GM23338 (cell line): ENCODE results near the gene UIMC1. TPM values are rescaled to one million over a fixed set of nuclear protein-coding genes. Genes with fewer than 3 reads are reported as not detected.

ENCODE experiments used
- ATAC-seq: fragments of 200-7000 bp; cut with Tn5 transposase; 3 replicates; pipeline ENCODE4 v1.9.1; 2020
- DNase-seq: peaks from one replicate; pipeline ENCODE4 v3.0.0-alpha.2; 2015; ENCODE audit warnings: low spot score
- H2AFZ ChIP-seq: fragments of 200-600 bp; sonication (generic); 2 replicates; pipeline ENCODE4 v1.8.0; 2016; ENCODE audit warnings: antibody characterized with exemption, mild to moderate bottlenecking, moderate library complexity
- H3F3A ChIP-seq: fragments of 200-600 bp; sonication (generic); replicated peaks from 2 replicates; pipeline ENCODE4 v1.8.0; 2017; ENCODE audit warnings: antibody characterized with exemption, mixed run types, low read depth
- H3K27ac ChIP-seq: fragments of 200-600 bp; sonication (generic); 2 replicates; pipeline ENCODE4 v1.6.1; 2016; ENCODE audit warnings: low read depth
- H3K27me3 ChIP-seq: fragments of 200-600 bp; sonication (generic); 2 replicates; pipeline ENCODE4 v1.8.0; 2016; ENCODE audit warnings: mild to moderate bottlenecking, mixed run types, moderate library complexity; ENCODE audit not compliant: insufficient read depth
- H3K36me3 ChIP-seq: fragments of 200-600 bp; sonication (generic); 2 replicates; pipeline ENCODE4 v1.8.0; 2016; ENCODE audit warnings: mild to moderate bottlenecking; ENCODE audit not compliant: insufficient read depth
- H3K4me1 ChIP-seq: fragments of 200-600 bp; sonication (generic); 2 replicates; pipeline ENCODE4 v1.8.0; 2016; ENCODE audit warnings: mild to moderate bottlenecking, moderate library complexity; ENCODE audit not compliant: insufficient read depth
- H3K4me2 ChIP-seq: fragments of 200-600 bp; sonication (generic); 2 replicates; pipeline ENCODE4 v1.7.1; 2017; ENCODE audit warnings: mixed run types
- H3K4me3 ChIP-seq: fragments of 200-600 bp; sonication (generic); 2 replicates; pipeline ENCODE4 v1.6.1; 2016; ENCODE audit warnings: mixed run types
- H3K79me2 ChIP-seq: fragments of 200-600 bp; sonication (generic); replicated peaks from 2 replicates; pipeline ENCODE4 v1.8.0; 2017; ENCODE audit warnings: mild to moderate bottlenecking; ENCODE audit not compliant: insufficient read depth
- H3K9me2 ChIP-seq: fragments of 200-600 bp; sonication (generic); 2 replicates; pipeline ENCODE4 v1.8.0; 2017; ENCODE audit not compliant: insufficient read depth
- H4K20me1 ChIP-seq: fragments of 200-600 bp; sonication (generic); replicated peaks from 2 replicates; pipeline ENCODE4 v1.8.0; 2017; ENCODE audit warnings: mild to moderate bottlenecking; ENCODE audit not compliant: insufficient read depth
- H3K27ac Mint-ChIP-seq: 2 replicates; pipeline ENCODE4 v1.8.0; 2020; ENCODE audit warnings: inconsistent platforms, mild to moderate bottlenecking, moderate library complexity, mixed read lengths
- H3K27me3 Mint-ChIP-seq: 3 replicates; pipeline ENCODE4 v1.8.0; 2022; ENCODE audit warnings: low read depth, mild to moderate bottlenecking, moderate library complexity, mixed read lengths, inconsistent platforms; ENCODE audit not compliant: insufficient read depth, poor library complexity
- H3K36me3 Mint-ChIP-seq: 3 replicates; pipeline ENCODE4 v1.8.0; 2021; ENCODE audit warnings: low read depth, mild to moderate bottlenecking, inconsistent platforms, moderate library complexity, mixed read lengths
- H3K4me1 Mint-ChIP-seq: 3 replicates; pipeline ENCODE4 v1.8.0; 2020; ENCODE audit warnings: mild to moderate bottlenecking, inconsistent platforms, mixed read lengths
- H3K4me3 Mint-ChIP-seq: 3 replicates; pipeline ENCODE4 v1.8.0; 2021; ENCODE audit warnings: moderate library complexity, mild to moderate bottlenecking, inconsistent platforms, mixed read lengths
- H3K9me3 Mint-ChIP-seq: 3 replicates; pipeline ENCODE4 v1.8.0; 2020; ENCODE audit warnings: moderate library complexity, mild to moderate bottlenecking, inconsistent platforms, mixed read lengths
- CREB1 ChIP-seq: fragments of 250-450 bp; sonication (Bioruptor Pico); IDR thresholded peaks from 2 replicates; pipeline ENCODE4 v1.5.0; 2020; ENCODE audit warnings: low read depth, mild to moderate bottlenecking, moderate library complexity
- CTCF ChIP-seq, 2 experiments: fragments of 200-600 bp in 1 of 2; sonication (generic) in 1 of 2; conservative IDR thresholded peaks; 2 replicates each; pipeline versions ENCODE4 v1.5.1 to v1.6.1; 2016 to 2017; ENCODE audit warnings: antibody characterized with exemption in 2 of 2, low read depth in 2 of 2, mild to moderate bottlenecking in 2 of 2, moderate library complexity in 1 of 2
- ETS1 ChIP-seq: IDR thresholded peaks from 2 replicates; pipeline ENCODE4 v1.6.1; 2016; ENCODE audit warnings: antibody characterized with exemption
- EZH2 ChIP-seq: fragments of 200-600 bp; sonication (generic); IDR thresholded peaks from one replicate; pipeline ENCODE4 v1.8.0; 2017; ENCODE audit warnings: antibody characterized with exemption, mild to moderate bottlenecking, low read depth; ENCODE audit not compliant: unreplicated experiment
- EZH2phosphoT487 ChIP-seq: fragments of 200-600 bp; sonication (generic); IDR thresholded peaks from one replicate; pipeline ENCODE4 v1.8.1; 2018; ENCODE audit warnings: antibody characterized with exemption; ENCODE audit not compliant: unreplicated experiment
- JUNB ChIP-seq: IDR thresholded peaks from one replicate; pipeline ENCODE4 v1.6.1; 2016; ENCODE audit warnings: antibody characterized with exemption; ENCODE audit not compliant: unreplicated experiment
- NANOG ChIP-seq: IDR thresholded peaks from 2 replicates; pipeline ENCODE4 v1.6.1; 2016; ENCODE audit warnings: antibody characterized with exemption, borderline replicate concordance
- POLR2AphosphoS5 ChIP-seq: IDR thresholded peaks from 2 replicates; pipeline ENCODE4 v1.6.1; 2016; ENCODE audit warnings: antibody characterized with exemption, low read depth
- REST ChIP-seq: IDR thresholded peaks from one replicate; pipeline ENCODE4 v1.6.1; 2018; ENCODE audit warnings: antibody characterized with exemption; ENCODE audit not compliant: unreplicated experiment
- STAT1 ChIP-seq: IDR thresholded peaks from one replicate; pipeline ENCODE4 v1.6.1; 2016; ENCODE audit warnings: antibody characterized with exemption; ENCODE audit not compliant: unreplicated experiment
- ZNF114 ChIP-seq: fragments of 250-450 bp; sonication (Bioruptor Pico); IDR thresholded peaks from 2 replicates; pipeline ENCODE4 v1.5.0; 2020; ENCODE audit warnings: mild to moderate bottlenecking, moderate library complexity
- ZNF331 ChIP-seq: fragments of 250-450 bp; sonication (Bioruptor Pico); IDR thresholded peaks from 2 replicates; pipeline ENCODE4 v1.5.0; 2020; ENCODE audit warnings: low read depth, mild to moderate bottlenecking, moderate library complexity
- ZNF462 ChIP-seq: fragments of 250-450 bp; sonication (Bioruptor Pico); IDR thresholded peaks from 2 replicates; pipeline ENCODE4 v1.5.0; 2020; ENCODE audit warnings: mild to moderate bottlenecking, moderate library complexity
- polyA plus RNA-seq: library from polyadenylated mRNA; unstranded; fragments of >200 nt; fragmentation: Nextera tagmentation; extraction: Ambion mirVana; gene quantifications from 2 replicates; pipeline ENCODE4 v1.2.1, GENCODE V29; 2016
- total RNA-seq: library from RNA; depleted of rRNA; stranded (reverse); fragments of >200 nt; shearing (Covaris generic); gene quantifications from 2 replicates; pipeline ENCODE4 v1.2.3, GENCODE V29; 2014

UIMC1 gene
- total and polyA plus RNA-seq, 2 experiments from 2014 or later: 36.4 to 40.1 TPM

GRCh38 chr5:176955895-176956294 is 50.7 kb downstream of the UIMC1 start:
- Histone ChIP-seq H3F3A (no peaks in the 10 kb centered on the region), H3K79me2 (peaks cover 7% of the 10 kb centered on the region), H3K4me1 (no peaks in the 10 kb centered on the region), H2AFZ (no peak overlapping the region), H3K4me3 (no peak overlapping the region), H3K4me2 (no peak overlapping the region), H3K27me3 (no peaks in the 10 kb centered on the region), H4K20me1 (no peaks in the 10 kb centered on the region; the same call in 1 of the 2 replicates), H3K9me2 (no peaks in the 10 kb centered on the region), H3K36me3 (peaks cover 8% of the 10 kb centered on the region; the same call in 1 of the 2 replicates), H3K27ac (peak overlapping the region; percentile 48; the same call in 1 of the 2 replicates)
- Mint-ChIP-seq H3K4me1 (no peaks in the 10 kb centered on the region), H3K9me3 (no peaks in the 10 kb centered on the region), H3K27me3 (no peaks in the 10 kb centered on the region), H3K27ac (no peak overlapping the region), H3K4me3 (no peak overlapping the region), H3K36me3 (peaks cover 27% of the 10 kb centered on the region)
- no peak for DNase-seq
- ATAC-seq: no peak
- no peak for TF ChIP-seq POLR2AphosphoS5
- no peak for TF ChIP-seq ZNF114
- no peak for TF ChIP-seq REST
- no peak for TF ChIP-seq ETS1
- no peak for TF ChIP-seq EZH2
- TF ChIP-seq JUNB: no peak
- TF ChIP-seq CREB1 (CRISPR knock-in tag): no peak
- TF ChIP-seq NANOG: no peak
- no peak for TF ChIP-seq ZNF331 (CRISPR knock-in tag)
- TF ChIP-seq STAT1: no peak
- TF ChIP-seq CTCF (conservative IDR thresholded peaks at IDR 0.05; ENCODE audit: low read depth in 2 of 2): no peak
- no peak for TF ChIP-seq EZH2phosphoT487
- no peak for TF ChIP-seq ZNF462
